Stromal cell of bone marrow (primary cell): ENCODE measurements around the gene EXD1.
A peak's percentile ranks its signal among the peaks of the same experiment; 100 is the strongest.
"Not testable (repeated sequence)": the region's sequence is repeated elsewhere in the genome, so short reads cannot be mapped to it uniquely, and the experiment has no call there.

Experiments used
- DNase-seq: peaks from one replicate; pipeline ENCODE4 v3.0.0-alpha.2; 2012; ENCODE audit warnings: low read depth

EXD1 gene

GRCh38 chr15:41230650-41231421 is at the start of gene EXD1, which contains the start of gene CHP1:
TSS of gene EXD1 (minus strand) at chr15:41230757. CDS start at chr15:41226575, 4,182 bp downstream.
TSS of gene CHP1 (plus strand) at chr15:41231268. CDS start at chr15:41231383, 115 bp downstream.
- DNase-seq = peak; percentile 96

GRCh38 chr15:41279535-41280283 is 49.2 kb upstream of the EXD1 start:
- no peak for DNase-seq

- no peak for DNase-seq
These were observed 47.8 kb upstream of the EXD1 start for GRCh38 chr15:41278319-41278718.

GRCh38 chr15:41276831-41277230 is 46.3 kb upstream of the EXD1 start:
- DNase-seq = no peak

- no peak for DNase-seq
These were observed 39.3 kb upstream of the EXD1 start for GRCh38 chr15:41269887-41270286.

GRCh38 chr15:41263891-41264351 is 33.4 kb upstream of the EXD1 start:
- no peak for DNase-seq

- DNase-seq = no peak
These were observed 32.0 kb upstream of the EXD1 start for GRCh38 chr15:41262571-41262970.

GRCh38 chr15:41260924-41261323 is 30.4 kb upstream of the EXD1 start:
- DNase-seq = not testable (repeated sequence)

GRCh38 chr15:41259546-41260189 is 29.1 kb upstream of the EXD1 start:
- DNase-seq = no peak

GRCh38 chr15:41258750-41259471 is 28.4 kb upstream of the EXD1 start:
- peak; percentile 36 for DNase-seq

GRCh38 chr15:41256577-41257038 is 26.1 kb upstream of the EXD1 start:
- DNase-seq = no peak

- DNase-seq = no peak
These were observed 25.5 kb upstream of the EXD1 start for GRCh38 chr15:41256103-41256502.

GRCh38 chr15:41254560-41254959 is 24.0 kb upstream of the EXD1 start:
- DNase-seq = no peak

- no peak for DNase-seq
These were observed 20.9 kb upstream of the EXD1 start for GRCh38 chr15:41251411-41251810.

GRCh38 chr15:41250745-41251144 is 20.2 kb upstream of the EXD1 start:
- DNase-seq = not testable (repeated sequence)

- DNase-seq = no peak
These were observed 10.8 kb upstream of the EXD1 start for GRCh38 chr15:41241221-41241964.

- DNase-seq = no peak
These were observed 7.5 kb upstream of the EXD1 start for GRCh38 chr15:41238100-41238499.

GRCh38 chr15:41235929-41236328 is 5.4 kb upstream of the EXD1 start:
- no peak for DNase-seq

- DNase-seq = not testable (repeated sequence)
These were observed 4.7 kb upstream of the EXD1 start for GRCh38 chr15:41235228-41235627.

- DNase-seq = peak; percentile 37
These were observed 2.8 kb upstream of the EXD1 start for GRCh38 chr15:41233367-41233771.
